ENCODE measurements around the gene ZNF503.

DNA sequence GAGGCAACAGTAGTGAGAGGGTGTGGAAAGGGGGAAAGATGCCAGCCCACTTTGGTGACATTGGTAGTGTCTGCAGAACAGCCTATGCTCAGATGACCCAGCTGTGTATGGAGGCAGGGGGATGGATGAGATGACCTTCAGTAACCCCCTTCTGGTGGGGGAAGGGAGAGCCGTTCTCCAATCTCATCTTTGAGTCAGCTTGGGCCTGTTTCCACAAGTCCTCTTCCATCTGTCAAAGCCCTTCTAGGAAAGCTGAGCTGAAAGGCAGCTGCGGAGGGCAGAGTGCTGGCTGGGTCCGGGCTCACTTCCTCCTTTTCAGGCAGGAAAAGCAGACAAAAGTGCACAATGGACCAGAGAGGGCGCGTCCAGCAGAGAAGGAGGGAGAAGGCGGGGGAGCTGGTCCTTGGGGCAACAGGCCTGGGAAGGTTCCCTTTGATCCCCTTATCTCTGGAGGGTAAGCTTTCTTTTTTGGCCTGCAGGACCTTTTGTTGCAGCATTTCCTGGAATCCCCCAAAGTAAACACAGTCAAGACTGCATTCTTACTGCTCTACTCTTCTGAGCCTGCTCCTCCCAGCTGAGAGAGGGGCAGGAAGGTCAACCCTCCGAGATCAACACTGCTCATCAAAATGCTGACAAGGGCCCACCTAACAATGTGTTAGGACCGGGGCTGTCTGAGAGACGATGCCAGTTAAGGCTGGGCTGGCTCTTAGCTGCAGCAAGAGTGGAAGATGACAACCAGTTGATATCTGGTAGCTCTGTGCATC, 28.6 kb upstream of the ZNF503 start:
- TF ChIP-seq, protein P1, sequence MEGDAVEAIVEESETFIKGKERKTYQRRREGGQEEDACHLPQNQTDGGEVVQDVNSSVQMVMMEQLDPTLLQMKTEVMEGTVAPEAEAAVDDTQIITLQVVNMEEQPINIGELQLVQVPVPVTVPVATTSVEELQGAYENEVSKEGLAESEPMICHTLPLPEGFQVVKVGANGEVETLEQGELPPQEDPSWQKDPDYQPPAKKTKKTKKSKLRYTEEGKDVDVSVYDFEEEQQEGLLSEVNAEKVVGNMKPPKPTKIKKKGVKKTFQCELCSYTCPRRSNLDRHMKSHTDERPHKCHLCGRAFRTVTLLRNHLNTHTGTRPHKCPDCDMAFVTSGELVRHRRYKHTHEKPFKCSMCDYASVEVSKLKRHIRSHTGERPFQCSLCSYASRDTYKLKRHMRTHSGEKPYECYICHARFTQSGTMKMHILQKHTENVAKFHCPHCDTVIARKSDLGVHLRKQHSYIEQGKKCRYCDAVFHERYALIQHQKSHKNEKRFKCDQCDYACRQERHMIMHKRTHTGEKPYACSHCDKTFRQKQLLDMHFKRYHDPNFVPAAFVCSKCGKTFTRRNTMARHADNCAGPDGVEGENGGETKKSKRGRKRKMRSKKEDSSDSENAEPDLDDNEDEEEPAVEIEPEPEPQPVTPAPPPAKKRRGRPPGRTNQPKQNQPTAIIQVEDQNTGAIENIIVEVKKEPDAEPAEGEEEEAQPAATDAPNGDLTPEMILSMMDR (conservative IDR thresholded peaks at IDR 0.05; ENCODE audit: low read depth, low read length) = no peak
- TF ChIP-seq EZH2phosphoT487 (IDR thresholded peaks at IDR 0.05; ENCODE audit: borderline replicate concordance, low read length) = no peak

Data from PC-3 (cell line).